Activated CD4-positive, CD25-positive, alpha-beta regulatory T cell (primary cell): ENCODE results near the gene CEP85L.
A peak's percentile ranks its signal among the peaks of the same experiment; 100 is the strongest.

Experiments used
- DNase-seq, 4 experiments: peaks; one replicate each; lab custom pipeline; 2025; lab: John Stamatoyannopoulos, UW

CEP85L gene

DNA sequence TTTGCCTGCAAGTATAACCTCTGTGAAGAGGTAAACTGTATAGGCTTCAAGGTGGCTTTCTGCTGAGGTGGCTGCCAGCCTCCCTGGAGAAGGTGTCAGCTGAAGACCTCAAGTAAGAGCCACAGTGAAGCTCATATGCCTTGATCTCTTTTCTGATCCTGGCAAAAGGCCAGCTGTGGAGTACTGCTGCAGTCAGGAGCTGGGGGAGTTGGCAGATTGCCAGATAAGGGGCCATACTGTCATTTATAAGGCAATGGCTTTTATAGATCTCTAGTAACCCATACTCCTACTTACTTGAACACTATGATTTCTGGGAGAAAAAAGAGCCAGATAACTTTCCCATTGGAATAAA is 8.8 kb upstream of the CEP85L start:
- peak in 2 of 4 experiments; percentile 3 to 12 for DNase-seq

DNA sequence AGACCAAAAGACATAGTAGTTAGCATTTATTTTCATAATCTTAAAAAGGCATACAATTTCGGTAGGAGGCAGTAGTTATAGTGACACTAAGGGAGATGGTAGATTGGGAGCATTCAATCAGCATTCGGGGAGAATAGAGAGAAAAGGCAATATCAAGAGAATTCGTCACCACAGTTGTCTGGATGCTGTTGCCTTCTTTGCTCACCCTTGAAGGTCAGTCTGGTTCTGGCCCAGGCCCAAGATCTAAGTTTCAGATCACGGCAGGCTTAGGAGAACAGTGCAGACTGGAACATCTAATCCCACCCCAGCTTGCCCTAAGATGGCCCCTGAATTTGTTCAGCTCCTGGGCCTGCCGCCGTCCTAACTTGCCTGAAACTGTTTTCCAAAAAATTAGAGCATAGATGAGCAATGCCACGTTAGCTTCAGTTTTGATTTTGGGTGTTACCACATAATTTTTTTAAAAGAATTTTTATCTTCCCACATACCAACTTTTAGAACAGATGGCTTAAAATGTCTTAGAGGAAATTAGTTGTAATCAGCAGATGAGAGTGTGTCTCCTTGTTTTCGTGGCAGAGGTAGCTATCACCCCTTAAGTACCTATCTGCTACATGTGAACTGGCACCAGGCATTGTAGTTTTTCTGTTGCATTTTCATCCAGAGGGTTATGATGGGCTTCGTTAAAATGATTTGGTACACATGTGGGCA is 8.3 kb upstream of the CEP85L start:
- no peak for DNase-seq

DNA sequence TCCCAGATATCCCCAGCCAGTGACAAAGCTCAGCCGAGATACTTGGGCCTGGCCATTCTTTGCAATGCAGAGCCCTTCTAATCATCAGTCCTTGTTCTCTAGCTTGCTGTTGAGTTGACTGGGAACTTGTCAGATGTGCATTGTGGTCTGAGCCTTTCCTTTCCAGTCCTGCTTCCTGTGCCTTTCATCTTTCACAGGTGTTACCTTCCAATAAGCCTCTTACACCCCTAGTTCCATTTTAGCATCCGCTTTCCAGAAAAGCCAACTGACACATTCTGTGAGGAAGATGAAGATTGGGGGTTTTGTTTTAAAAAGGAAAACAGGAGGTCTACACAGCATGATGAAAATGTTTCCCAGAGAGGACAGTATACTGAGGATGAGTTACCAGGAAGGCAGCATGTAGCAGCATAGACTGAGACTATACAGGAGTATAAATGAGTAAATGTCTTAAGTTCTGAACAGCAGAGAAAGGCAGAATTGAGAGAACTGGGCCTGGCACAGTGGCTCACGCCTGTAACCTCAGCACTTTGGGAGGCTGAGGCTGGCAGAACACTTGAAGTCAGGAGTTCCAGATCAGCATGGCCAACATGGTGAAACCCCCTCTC is 5.6 kb upstream of the CEP85L start:
- DNase-seq, result no peak

DNA sequence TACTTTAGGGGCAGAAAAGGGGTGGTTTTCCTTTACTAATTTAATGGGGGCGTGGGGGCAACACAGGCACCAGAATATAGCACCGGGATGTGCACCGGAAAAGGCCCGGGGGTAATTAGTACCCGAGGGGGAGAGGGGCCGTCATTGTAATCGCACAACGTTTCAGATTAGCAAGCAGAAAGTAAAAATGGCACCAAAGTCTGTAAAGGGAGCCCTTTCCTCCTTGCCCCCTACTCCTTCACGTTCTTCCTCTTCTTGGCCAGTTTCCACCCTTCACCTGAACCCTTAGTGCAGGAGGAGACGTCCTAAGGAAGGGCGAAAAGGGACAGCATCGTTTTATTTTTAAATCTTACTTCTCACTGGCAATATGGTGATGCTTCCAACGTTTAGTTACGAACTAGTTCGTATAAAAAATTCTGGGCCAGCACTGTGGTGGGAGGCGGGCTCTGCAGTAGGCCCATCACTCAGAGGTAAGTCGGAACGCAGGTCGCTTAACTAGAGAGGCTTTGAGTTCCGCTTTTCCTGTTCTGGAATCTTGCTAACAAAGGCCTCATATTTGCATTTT is 742 bp upstream of the CEP85L start:
- DNase-seq, result no peak

DNA sequence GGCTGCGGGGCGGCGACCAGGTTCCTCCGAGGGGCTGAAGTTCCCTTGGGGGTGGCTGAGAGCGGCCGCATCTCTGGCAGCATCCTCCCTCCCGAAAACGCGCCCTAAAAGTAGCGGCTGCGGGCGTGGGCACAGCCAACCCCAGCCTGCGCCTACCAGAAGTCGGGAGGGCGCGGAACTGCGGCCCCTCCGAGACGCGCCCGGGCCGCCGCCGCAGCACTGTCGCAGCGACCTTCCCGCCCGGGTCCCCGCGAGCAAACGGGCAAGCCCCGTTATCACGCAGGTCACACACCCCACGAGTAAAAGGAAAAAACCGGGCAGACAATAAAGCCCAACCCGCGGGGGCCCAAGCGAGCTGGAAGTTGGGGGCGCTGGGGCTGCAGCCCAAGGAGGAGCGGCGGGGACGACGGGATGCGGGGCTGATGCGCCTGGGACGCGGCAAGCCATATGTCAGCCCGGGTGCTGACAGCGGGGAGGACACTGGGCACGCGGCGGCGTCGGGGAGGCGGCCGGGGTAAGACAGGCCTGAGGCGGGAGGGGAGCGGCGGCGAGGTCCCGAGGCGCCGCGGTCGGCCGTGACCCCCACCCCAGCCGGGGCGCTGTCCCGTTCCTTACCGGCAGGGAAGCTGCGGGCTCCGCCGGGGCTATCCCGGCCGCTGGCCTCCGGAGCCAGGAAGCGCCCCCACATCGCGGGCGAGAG is 659 bp downstream of the CEP85L start:
- peak; percentile 26 to 38 (median 30) for DNase-seq

DNA sequence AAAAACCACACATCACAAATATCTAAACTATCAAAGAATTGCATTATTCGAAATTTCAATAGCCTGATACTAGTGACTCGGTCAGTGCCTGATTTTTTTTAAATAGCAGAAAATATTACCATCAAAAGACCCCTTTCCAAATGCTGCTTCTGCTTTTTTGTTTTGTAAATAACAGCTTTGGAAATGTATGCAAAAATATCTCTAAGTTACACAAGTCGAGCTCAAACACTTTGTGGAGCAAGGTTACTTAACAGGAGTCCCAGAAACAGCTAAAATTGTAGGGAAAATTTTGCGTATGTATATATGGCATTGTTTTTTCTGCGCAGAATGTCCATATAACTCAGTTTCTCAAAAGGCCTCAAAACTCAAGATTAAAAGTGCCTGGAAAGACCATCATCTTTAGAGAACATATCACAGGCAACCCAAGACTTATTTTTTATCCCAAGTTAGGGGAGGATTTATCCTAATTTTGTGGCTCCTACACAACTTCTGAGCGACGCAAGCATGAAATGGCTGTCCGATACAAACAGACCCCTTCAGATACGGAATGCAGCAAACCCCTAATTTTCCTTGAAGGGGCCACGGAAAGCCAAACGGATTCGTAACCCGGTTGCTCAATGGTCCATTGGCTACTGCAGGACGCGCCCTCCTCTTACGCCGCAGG is 1.3 kb downstream of the CEP85L start:
- no peak for DNase-seq

DNA sequence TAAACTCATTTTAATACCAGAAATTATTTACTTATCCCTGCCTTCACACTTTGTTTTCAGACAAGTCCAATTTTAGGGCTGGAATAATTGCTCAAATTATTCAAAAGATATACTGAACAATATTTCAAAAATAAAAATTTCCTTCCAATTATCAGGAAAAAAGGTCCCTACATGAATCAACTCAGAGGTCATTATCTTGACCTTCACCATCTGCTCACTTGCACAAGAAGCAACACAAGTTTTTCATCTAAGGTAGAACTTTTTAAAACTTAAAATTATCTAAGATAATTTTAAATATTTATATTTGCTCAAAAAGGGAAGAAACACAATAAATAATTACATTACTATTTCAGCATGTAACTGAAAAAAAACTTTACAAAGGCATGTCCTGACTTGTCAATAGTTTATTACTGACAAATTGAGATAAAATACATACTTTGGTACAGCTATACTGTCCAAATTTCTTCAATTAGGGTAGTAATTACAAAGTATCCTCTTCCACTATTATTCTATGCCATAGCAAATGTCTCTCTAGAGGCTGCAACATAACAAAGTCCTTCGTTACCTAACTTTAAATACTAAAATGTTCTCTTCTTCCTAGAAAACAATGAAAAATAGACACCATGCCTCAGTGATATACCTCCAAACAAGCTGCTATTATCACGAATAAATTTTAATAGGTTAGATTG is 2.4 kb downstream of the CEP85L start:
- DNase-seq, result no peak

DNA sequence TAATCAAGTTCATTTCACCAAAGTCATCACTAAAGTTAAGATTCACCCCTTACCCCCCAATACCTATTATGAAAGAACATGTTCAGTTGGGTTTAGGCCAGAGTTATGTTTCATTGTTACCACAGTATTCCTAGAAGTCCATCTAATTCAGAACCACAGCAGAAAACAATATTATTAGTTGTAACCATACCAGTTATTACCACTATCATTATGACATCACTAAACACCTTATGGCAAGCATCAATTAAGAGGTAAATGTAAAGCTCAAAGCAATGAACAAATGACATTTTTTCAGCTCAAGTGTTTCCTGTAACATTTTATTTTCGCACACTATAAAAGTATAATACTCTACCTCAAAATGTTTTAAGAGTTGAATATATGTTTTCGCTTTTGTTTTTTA is 4.4 kb downstream of the CEP85L start:
- DNase-seq, result no peak

DNA sequence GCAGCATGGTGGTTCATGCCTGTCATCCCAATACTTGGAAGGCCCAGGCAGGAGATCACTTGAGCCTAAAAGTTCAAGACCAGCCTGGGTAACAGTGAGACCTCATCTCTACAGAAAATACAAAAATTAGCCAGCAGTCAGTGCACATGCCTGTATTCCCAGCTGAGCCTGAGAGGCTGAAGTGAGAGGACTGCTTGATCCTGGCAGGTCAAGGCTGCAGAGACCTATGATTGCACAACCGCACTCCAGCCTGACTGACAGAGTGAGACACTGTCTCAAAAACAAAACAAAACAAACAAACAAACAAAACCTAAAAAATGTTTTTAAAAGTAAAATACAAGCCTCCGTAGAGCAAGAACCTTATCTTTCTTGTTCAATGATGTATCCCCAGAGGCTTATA is 6.0 kb downstream of the CEP85L start:
- DNase-seq, result no peak

DNA sequence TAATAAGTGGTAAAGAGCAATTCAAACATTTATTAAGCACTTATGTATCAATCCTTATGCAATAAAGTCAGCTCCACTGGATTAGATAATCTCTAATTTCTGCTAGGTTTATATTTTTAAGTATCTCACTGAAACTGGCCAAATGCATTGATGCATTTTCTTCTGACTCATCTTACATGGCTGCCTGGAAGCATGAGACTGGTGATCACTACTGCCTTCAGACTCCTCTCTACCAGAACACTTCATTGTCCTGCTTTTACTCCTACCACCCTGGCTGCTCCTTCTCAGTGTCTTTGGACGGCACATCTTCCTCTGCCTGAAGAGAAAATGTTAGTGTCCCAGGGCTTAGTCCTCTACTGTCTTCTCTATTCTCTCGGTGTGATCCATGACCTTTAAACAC is 7.4 kb downstream of the CEP85L start:
- no peak for DNase-seq

DNA sequence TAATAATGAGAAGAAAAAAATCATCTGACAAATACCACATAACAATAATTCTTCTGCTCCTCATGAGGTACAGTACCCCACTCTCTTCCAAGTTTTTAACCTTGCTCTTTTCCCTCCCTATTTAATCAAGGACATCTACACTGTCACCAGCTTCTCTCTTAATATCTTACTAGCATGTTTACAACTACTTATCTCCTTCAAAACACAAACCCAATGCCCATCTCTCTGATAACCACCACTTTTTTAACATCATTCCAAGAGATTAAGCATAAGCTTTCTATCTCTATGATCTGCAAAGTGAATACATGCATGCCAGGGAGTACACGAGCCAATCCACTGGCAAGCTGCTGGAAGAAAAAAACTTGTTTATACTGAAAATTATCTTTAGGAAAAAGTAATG is 10.3 kb downstream of the CEP85L start:
- DNase-seq, result no peak

DNA sequence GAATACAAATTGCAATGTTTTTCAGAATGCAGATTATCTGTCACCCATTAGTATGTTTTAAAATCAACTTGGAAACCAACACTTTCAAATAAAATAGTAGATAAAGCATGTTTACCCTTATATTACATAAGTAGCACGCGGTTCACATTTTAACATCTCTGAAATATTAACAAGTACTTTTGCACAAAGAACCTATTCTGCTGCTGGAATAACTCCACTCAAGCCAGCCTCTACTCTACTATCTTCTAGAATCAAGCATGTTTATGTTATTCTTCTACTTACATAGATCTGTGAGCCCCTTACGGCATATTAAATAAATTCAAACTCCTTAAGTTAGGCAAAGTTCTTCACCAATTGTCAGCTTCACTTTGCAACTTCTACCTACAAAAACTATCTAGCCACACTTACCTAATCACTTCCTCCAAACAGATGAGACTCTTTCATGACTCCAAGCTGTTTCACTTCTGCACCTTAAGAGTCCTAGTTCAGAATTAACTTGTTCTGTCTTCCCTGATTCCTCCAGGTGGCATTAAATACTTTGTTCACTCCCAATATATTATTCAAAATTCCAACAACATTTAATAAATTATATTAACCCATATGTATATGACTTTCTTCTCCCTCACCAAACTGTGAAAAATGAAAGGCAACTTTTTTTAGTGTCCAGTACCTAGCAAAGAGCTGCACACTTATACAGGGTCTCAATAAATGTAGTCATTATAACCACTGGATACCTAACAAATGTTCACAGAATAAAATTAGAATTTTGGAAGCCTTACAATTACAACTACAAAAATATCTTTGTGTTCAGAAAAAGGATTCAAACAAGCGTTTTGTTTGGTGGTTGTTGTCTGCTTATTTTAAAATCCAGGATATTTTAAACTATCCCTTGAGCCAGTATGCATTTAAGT is 12.1 kb downstream of the CEP85L start:
- no peak for DNase-seq

DNA sequence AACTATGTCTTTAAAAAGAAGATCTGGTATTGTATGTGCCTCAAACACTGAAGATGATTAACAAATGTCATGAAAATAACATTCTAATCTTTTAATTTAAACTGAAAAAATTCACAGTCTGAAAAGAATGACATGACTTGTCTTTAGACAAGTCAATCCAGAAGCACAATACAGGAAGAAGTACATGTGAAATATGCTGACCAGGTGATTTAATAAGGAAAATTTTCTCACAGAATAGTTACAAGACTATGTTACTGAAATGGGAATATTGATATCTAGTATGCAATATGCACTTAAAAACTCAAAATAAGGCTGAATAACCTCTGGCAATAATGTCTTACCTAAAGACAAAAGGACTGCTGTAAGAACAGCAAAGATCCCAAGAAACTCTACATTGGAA is 13.1 kb downstream of the CEP85L start:
- no peak for DNase-seq

DNA sequence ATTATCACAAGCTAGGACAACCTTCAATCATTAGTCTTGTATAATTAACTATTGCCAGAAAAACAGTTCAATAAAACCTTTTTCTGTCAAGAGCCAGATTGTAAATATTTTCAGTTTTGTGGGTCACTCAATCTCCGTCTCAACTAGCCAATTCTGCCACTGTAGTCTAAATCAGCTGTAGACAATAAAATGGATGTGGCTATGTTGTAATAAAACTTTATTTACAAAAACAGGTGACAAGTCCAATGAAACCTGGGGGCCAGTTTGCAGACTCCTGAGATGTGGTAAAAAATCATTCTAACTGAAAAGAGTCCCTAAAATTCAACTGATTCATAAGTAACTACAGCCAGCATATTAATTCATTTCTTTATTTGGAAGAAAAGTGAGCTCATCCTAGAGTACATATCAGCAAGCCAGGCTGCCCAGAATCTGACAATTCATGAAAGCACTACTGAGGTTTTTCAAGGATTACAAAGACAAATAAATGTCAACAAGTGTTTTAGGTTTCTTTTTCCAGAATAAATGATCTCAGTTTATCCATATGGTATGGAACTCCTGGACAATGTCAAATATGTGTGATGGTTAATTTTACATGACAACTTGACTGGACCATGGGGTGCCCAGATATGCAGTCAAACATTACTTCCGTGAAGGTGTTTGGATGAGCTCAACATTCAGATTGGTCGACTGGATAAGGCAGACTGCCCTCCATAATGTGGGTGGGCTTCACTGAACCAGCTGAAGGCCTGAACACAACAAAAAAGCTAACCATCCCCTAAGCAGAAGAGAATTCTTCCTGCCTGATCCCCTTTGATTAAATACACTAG is 15.3 kb downstream of the CEP85L start:
- DNase-seq, result no peak

DNA sequence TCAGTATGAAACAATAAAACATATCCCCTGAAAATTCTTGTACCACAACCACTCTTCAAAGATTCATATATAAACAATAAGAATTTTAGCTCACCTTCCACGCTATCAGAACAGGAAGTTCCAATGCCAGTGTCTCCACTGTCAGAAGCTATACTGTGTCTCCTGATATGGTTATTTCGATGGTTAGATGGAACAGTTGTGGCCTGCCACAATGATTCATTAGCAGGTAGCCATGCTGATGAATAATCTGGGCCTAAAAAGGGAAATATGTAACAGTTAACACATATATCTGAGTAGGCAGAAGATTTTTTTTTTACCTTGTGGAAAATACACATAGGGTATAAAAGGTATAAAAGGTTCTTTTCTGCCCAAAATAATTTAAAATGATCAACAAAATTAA is 19.0 kb downstream of the CEP85L start:
- no peak for DNase-seq

DNA sequence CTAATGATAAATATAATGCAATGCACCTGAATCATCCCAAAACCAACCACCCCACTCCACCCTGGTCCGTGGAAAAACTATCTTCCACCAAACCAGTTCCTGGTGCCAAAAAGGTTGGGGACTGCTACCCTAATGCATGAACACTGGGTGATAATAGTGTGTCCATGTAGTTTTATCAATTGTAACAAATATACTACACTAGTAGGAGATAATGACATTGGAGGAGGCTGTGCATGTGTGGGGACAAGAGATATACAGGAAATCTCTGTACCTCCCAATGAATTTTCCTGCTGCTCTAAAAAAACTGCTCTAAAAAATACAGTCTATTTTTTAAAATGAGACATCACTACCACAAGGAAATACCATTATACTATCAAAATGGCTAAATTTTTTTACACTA is 20.5 kb downstream of the CEP85L start:
- DNase-seq, result no peak

DNA sequence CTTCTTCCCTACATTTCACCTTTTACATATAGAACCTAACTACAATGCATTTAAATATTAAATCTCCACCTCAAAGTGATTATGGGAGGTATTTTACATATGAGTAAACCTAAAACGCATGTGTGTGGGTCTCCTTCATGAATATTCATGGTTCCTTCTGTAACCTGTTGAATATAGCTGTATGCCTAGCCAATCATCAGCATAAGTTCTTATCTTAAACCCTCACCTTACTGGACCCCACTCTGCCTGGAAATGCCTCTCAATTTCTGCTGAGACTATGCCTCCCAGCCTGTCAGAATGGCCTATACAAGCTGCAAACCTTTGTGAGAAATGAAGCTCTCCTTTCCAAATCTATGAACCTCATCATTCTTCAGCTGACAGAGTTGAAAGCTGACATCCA is 21.3 kb downstream of the CEP85L start:
- DNase-seq, result no peak

DNA sequence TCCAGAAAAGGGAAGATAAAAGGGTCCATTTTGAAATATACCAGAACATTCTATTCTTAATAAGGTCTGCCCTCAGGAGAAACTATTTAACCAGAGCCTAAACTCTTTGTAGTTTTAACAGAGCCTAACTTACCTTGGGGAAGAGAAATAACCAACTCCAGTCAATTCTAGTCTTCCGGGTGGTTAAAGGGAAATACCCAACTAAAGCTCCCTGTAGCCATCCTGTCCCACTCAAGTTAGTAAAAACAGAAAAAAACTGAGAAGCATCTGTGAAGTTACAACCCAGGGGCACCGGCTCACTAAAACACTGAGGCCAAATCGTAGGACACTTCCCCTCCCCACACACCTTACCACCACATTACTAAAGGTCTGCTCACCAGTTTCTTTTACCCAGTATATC is 23.7 kb downstream of the CEP85L start:
- no peak for DNase-seq

DNA sequence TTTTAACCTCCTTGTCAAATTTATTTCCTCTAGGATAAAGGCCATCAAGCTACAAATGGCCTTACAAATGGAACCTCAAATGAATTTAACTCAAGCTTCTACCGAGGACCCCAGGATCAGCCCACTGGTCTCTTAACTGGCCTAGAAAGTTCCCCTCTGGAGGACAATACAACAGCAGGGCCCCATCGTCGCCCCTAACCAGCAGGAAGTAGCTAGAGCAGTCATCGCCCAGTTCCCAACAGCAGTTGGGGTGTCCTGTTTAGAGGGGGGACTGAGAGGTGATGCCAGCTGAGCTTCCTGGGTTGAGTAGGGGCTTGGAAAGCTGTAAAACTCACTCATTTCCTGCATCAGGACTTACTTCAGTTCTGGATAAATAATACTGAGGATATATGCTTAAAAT is 25.6 kb downstream of the CEP85L start:
- DNase-seq, result no peak

DNA sequence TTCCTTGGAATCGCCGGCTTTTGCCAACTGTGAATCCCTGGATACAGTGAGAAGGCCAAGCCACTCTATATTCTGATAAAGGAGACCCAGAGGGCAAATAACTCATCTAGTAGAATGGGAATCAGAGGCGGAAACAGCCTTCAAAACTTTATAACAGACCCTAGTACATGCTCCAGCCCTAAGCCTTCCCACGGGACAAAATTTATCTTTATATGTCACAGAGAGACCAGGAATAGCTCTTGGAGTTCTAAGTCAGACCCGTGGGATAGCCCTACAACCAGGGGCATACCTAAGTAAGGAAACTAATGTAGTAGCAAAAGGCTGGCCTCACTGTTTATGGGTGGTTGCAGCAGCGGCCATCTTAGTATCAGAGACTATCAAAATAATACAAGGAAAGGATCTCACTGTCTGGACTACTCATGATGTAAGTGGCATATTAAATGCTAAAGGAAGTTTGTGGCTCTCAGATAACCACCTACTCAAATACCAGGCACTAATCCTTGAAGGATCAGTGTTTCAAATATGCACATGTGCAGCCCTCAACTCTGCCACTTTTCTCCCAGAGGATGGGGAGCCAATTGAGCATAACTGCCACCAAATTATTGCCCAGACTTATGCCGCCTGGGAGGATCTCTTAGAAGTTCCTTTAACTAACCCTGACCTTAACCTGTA is 29.5 kb downstream of the CEP85L start:
- DNase-seq, result no peak
